Breast epithelium (tissue), 4 donors: Measurements from ENCODE around the gene TBC1D14. TPM values are rescaled to one million over a fixed set of nuclear protein-coding genes. Genes with fewer than 3 reads are reported as not detected.
A peak's percentile ranks its signal among the peaks of the same experiment; 100 is the strongest.

Experiments used
- DNase-seq, 2 donors: peaks; one replicate each; pipeline ENCODE4 v3.0.0-alpha.2; 2019; ENCODE audit warnings: low spot score in 2 of 2
- H3K27ac ChIP-seq, 2 donors: fragments of 200-600 bp; sonication (generic) in 1 of 2; one replicate each; pipeline ENCODE4 v1.5.1; 2016 to 2019; ENCODE audit warnings: mild to moderate bottlenecking in 1 of 2
- H3K27me3 ChIP-seq, 2 donors: fragments of 200-600 bp; sonication (generic) in 1 of 2; one replicate each; pipeline versions ENCODE4 v1.5.1 to v1.6.0; 2017 to 2019; ENCODE audit warnings: control low read depth in 1 of 2, mild to moderate bottlenecking in 1 of 2
- H3K36me3 ChIP-seq: fragments of 200-600 bp; one replicate; pipeline ENCODE4 v1.5.1; 2019
- H3K4me1 ChIP-seq, 2 donors: fragments of 200-600 bp; sonication (generic); one replicate each; pipeline ENCODE4 v1.5.1; 2016 to 2019; ENCODE audit warnings: control low read depth in 1 of 2
- H3K4me3 ChIP-seq, 3 donors: fragments of 200-600 bp; sonication (generic); 1 replicate in 2 of 3; 2 replicates in 1 of 3; pipeline ENCODE4 v1.5.1; 2016 to 2019; ENCODE audit warnings: mild to moderate bottlenecking in 3 of 3, moderate library complexity in 2 of 3
- H3K9me3 ChIP-seq, 2 donors: fragments of 200-600 bp; sonication (generic) in 1 of 2; one replicate each; pipeline ENCODE4 v1.5.1; 2016 to 2019; ENCODE audit warnings: control low read depth in 1 of 2
- POLR2A ChIP-seq: fragments of 450-650 bp; IDR thresholded peaks from one replicate; pipeline ENCODE4 v1.6.1; 2016; ENCODE audit warnings: antibody characterized with exemption, mild to moderate bottlenecking, moderate library complexity
- POLR2AphosphoS5 ChIP-seq, 3 donors: sonication (generic); formaldehyde crosslinking; IDR thresholded peaks; one replicate each; pipeline ENCODE4 v1.6.1; 2017; ENCODE audit warnings: antibody characterized with exemption in 3 of 3
- intact Hi-C: fragments of 100-400 bp; cut with DNase I; formaldehyde crosslinking; loops from one replicate; pipeline ENCODE4 v1.15.1; 2023; ENCODE audit warnings: low total_unique reads
- total RNA-seq, 3 donors: library from RNA; depleted of rRNA; stranded (reverse); fragments of >200 nt; gene quantifications; one replicate each; pipeline ENCODE4 v1.1.0, GENCODE V29; 2016
- TF ChIP-seq, protein P1 (sequence below), 3 donors: fragments of 450-650 bp; IDR thresholded peaks; one replicate each; pipeline ENCODE4 v1.5.1; 2016 to 2017; ENCODE audit warnings: antibody characterized with exemption in 3 of 3, mild to moderate bottlenecking in 3 of 3, moderate library complexity in 3 of 3

The TBC1D14 gene
- total RNA-seq, 3 donors from 2014 or later: 48.5 to 57.3 (median 48.7) TPM

DNA sequence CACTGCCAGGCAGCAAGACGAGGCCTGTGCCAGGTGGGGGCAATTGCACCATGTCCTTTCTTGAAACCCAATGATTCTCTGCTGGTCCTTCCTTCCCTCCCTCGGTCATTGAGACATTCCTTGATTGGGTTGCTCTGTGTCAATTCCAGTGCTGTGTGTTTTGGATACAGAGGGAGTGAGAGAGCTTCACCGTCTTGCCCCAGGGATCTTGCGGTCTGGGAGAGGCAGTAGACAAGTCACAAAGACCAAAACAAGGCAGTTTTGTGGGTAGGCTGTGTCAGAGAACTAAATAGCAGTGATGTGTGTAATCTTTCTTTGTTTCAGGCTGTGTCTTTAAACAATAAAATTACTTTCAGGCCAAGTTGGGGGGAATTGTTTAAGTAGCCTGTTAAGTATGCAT, 94.7 kb downstream of the TBC1D14 start:
- intact Hi-C loops: no loop called here
- Histone ChIP-seq H3K27ac (peak overlapping the region; percentile 84 to 91), H3K4me1 (peaks cover 0 to 10% of the 10 kb centered on the region in 2 donors), H3K27me3 (no peaks in the 10 kb centered on the region), H3K4me3 (peak overlapping the region in 1 of 3 donors; percentile 45), H3K36me3 (peaks cover 4% of the 10 kb centered on the region), H3K9me3 (no peaks in the 10 kb centered on the region)
- no peak for TF ChIP-seq POLR2A
- TF ChIP-seq, protein P1, sequence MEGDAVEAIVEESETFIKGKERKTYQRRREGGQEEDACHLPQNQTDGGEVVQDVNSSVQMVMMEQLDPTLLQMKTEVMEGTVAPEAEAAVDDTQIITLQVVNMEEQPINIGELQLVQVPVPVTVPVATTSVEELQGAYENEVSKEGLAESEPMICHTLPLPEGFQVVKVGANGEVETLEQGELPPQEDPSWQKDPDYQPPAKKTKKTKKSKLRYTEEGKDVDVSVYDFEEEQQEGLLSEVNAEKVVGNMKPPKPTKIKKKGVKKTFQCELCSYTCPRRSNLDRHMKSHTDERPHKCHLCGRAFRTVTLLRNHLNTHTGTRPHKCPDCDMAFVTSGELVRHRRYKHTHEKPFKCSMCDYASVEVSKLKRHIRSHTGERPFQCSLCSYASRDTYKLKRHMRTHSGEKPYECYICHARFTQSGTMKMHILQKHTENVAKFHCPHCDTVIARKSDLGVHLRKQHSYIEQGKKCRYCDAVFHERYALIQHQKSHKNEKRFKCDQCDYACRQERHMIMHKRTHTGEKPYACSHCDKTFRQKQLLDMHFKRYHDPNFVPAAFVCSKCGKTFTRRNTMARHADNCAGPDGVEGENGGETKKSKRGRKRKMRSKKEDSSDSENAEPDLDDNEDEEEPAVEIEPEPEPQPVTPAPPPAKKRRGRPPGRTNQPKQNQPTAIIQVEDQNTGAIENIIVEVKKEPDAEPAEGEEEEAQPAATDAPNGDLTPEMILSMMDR (IDR thresholded peaks at IDR 0.05): peak in 1 of 3 donors; percentile 15
- peak; percentile 19 to 37 (median 34) for TF ChIP-seq POLR2AphosphoS5 (IDR thresholded peaks at IDR 0.05)
- DNase-seq: peak; percentile 81 to 87

- no peaks in the 10 kb centered on the region for H3K36me3 ChIP-seq
- TF ChIP-seq, protein P1 (IDR thresholded peaks at IDR 0.05): no peak
- TF ChIP-seq POLR2AphosphoS5 (IDR thresholded peaks at IDR 0.05) (no peak), POLR2A (no peak)
These were observed 95.9 kb downstream of the TBC1D14 start for GRCh38 chr4:7005571-7005970.

DNA sequence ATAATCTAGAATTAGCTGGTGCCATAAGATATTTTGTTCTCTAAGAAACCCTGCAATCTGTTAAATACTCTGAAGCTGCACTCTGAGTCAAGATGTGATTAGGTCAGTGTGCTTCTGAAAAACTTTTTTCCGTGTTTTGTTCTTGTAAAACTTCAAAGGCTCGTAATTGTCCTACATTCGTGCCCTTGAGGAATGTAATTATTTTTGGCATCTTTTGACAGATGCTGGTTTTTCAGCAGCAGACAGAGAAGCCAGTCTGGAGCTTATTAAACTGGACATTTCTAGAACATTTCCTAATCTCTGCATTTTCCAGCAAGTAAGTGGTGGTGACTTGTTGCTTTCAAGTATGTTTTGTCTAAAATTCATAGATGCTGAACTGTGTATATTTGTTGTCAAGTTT, 96.8 kb downstream of the TBC1D14 start:
- DNase-seq: no peak
- Histone ChIP-seq H3K4me1 (peaks cover 0 to 10% of the 10 kb centered on the region in 2 donors), H3K27me3 (no peaks in the 10 kb centered on the region), H3K36me3 (no peaks in the 10 kb centered on the region), H3K9me3 (no peaks in the 10 kb centered on the region), H3K27ac (no peak overlapping the region), H3K4me3 (no peak overlapping the region)
- TF ChIP-seq POLR2AphosphoS5 (IDR thresholded peaks at IDR 0.05) (no peak), POLR2A (no peak)
- TF ChIP-seq, protein P1 (IDR thresholded peaks at IDR 0.05): no peak
- intact Hi-C loops: no loop called here

More at GRCh38 chr4:7005571-7005970, 95.9 kb downstream of the TBC1D14 start:
- H3K27me3 ChIP-seq: no peaks in the 10 kb centered on the region
- H3K4me3 ChIP-seq: no peak overlapping the region
- peaks cover 0 to 10% of the 10 kb centered on the region in 2 donors for H3K4me1 ChIP-seq
- H3K27ac ChIP-seq: peak overlapping the region in 1 of 2 donors; percentile 84
- intact Hi-C loops: no loop called here
- H3K9me3 ChIP-seq: no peaks in the 10 kb centered on the region
- DNase-seq: no peak

DNA sequence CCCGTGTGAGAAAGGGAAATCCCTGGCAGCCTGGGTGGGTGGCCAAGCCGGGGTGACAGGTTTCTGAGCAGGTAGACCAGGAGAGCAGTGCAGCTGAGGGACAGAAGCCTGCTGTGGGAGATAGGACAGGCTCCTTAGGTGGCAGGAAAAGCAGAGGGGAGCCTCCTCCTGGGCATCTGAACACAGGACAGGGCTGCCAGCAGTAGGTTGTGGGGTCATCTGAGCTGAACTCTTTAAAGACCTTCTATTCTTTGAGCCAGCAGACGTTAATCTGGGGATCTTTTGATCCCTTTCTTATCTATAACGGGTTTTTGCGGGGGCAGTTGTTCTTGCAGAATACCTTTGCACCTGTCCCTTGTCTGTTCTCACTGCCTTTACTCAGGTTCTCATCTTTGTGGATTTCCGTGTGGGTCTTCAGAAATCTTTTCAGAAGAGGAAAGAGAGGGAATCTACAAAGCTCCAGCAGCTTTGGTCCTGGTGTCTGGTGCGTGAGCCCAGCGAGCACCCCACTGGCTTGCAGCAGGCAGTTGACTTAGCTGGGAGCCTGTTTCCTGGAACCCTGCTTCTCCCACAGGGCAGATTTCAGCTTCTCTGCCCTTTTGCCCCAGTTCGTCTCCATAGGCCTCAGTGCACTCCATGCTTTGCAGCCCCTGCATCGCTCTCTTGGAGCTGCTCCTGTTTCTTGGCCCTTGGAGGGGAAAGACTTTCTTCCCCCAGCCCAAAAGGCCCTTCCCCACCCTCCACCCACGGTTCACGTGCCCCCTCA, 97.7 kb downstream of the TBC1D14 start:
- DNase-seq: no peak
- H3K9me3 ChIP-seq: no peaks in the 10 kb centered on the region
- H3K36me3 ChIP-seq: no peaks in the 10 kb centered on the region
- H3K4me3 ChIP-seq: no peak overlapping the region
- H3K27ac ChIP-seq: no peak overlapping the region
- no peaks in the 10 kb centered on the region for H3K27me3 ChIP-seq
- no peak for TF ChIP-seq POLR2A
- intact Hi-C loops: no loop called here
- peaks cover 0 to 10% of the 10 kb centered on the region in 2 donors for H3K4me1 ChIP-seq

- no peak for DNase-seq
- intact Hi-C loops: no loop called here
- H3K9me3 ChIP-seq: no peaks in the 10 kb centered on the region
- H3K27me3 ChIP-seq: no peaks in the 10 kb centered on the region
- TF ChIP-seq, protein P1 (IDR thresholded peaks at IDR 0.05): no peak
- no peak for TF ChIP-seq POLR2A
- TF ChIP-seq POLR2AphosphoS5 (IDR thresholded peaks at IDR 0.05): no peak
- no peak overlapping the region for H3K4me3 ChIP-seq
- H3K36me3 ChIP-seq: no peaks in the 10 kb centered on the region
- H3K27ac ChIP-seq: no peak overlapping the region
- H3K4me1 ChIP-seq: peaks cover 0 to 7% of the 10 kb centered on the region in 2 donors
These were observed 98.3 kb downstream of the TBC1D14 start for GRCh38 chr4:7007944-7008343.
